AG08396 (cell line): ENCODE data around the gene DYNLL2.
"Not testable (repeated sequence)": the region's sequence is repeated elsewhere in the genome, so short reads cannot be mapped to it uniquely, and the experiment has no call there.

Experiments used
- DNase-seq: peaks from one replicate; pipeline ENCODE4 v3.0.0; 2012; ENCODE audit warnings: low spot score, mixed read lengths

The DYNLL2 gene

DNA sequence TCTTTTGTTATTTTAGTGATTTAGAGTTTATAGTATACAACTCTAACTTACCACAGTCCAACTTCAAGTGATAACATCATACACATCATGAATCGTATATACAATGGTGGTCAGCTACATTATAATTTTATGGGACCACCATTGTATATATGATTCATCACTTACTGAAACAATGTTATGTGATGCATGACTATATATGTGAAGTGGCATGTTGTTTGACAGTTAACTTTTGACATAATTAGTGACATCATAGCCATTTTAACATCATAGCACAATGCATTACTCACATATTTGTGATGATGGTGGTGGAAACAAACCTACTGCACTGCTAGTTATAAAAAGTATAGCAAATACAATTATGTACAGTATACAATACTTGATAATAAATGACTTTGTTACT, 21.9 kb downstream of the DYNLL2 start:
- no peak for DNase-seq

DNA sequence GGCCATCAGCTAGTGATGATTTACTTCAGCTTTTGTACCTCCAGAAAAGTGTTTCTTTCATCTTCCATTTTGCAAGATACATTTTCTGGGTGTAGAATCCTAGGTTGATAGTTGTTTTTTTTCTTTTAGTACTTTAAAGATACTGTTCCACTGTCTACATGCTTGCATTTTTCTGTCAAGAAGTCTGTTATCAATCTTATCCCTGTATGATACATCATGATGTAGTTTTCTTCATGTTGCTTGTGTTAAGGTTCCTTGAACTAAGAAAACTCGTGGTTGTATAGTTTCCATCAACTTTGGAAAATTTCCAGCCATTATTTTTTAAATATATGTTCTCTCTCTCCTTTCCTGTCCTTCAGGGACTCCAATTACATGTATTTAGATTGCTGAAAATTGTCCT, 24.1 kb downstream of the DYNLL2 start:
- no peak for DNase-seq

DNA sequence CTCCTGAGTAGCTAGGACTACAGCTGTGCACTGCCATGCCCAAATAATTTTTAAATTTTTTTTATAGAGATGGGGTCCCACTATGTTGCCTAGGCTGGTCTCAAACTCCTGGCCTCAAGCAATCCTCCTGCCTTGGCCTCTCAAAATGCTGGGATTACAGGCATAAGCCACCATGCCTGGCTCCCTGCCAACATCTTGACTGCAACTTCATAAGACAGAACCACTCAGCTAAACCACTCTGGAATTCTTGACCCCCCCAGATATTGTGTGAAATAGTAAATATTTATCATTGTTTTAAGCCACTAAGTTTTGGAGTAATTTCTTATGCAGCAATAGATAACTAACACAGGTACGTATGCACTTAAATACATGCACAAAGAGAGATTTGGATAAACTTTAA, 26.0 kb downstream of the DYNLL2 start:
- no peak for DNase-seq

DNA sequence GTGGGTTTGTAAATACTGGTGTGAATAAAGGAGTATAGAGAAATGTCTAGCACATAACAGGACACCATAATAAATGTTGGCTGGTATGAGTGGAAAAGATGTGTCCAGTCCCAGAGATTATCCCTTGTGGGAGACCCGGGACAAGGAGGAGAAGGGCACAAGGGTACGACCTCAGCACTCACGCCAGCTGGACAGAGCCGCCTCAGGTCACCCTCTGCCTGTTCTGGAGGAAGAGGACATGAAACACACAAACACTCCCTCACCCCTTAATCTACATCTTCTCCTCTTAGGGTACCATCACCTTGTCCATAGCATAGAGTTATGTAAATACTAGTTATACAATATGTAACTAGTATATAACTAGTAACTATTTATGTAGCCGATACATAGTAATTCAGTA, 26.8 kb downstream of the DYNLL2 start:
- no peak for DNase-seq

DNA sequence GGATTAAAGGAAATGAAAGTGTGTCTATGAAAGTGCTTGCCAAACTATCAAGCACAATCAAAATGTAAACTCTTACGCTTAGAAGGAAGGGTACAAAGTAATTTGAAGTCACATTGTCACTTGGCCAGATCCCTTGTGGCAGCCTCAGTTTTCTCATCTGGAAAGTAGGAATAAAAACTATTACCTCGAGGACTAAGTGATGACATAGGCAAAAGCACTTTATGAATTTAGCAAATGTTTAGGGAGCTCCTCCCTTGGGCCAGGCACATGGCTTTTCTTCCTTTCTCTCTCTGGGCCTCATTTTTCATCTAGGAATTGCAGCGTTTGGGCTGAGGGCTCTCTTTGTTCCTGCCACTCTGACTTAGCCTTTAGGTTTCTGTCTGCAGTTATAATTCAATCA, 28.5 kb downstream of the DYNLL2 start:
- DNase-seq, result no peak

DNA sequence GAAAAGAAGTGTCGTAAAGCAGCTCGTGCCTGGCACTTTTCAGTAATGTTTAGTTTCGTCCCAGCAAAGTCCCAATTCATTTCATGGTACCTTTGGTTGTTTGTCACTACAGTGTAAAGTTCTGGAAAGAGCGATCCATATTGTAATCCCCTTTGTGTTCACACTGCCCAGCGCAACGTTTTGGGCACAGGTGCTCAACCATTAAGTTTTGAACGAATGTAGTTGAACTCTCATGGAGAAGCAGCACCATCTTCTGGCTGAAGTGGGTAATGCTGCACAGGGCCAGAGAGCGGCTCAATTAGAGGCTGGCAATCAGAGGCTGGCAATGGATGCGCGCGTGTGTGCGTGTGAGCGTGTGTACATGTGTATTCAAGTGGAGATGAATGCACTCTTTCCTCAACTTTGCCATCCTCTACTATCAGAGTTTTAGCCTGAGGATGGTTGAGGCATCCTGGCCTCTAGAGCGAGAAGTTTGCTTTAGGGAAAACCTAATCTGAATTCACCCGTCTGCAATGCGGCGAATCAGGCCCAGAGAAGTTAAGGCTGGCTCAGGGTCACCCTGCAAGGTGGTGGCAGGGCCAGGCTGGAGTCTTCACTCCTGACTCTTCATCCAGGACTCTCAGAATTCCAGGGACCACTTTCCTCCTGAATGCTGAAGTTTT, 29.9 kb downstream of the DYNLL2 start:
- DNase-seq, result peak; percentile 76

DNA sequence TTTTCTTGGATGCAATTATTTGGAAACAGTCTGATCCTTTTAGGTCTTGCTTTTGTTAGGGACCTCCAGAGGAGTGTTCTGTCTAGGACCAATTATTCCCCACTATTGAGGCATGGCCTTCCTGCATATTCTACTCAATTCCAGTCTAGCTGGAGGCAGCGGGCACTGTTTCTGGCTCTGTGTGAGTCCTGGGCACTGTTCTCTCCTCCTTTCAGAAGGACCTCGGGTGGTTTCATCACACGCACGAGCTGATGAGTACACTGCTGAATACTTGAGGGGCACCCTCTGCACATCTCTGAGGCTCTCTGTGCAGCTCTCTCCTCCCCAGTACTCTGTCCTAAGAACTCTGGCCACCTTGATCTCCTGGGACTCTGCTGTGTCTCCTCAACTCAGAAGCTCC, 30.7 kb downstream of the DYNLL2 start:
- DNase-seq, result no peak

DNA sequence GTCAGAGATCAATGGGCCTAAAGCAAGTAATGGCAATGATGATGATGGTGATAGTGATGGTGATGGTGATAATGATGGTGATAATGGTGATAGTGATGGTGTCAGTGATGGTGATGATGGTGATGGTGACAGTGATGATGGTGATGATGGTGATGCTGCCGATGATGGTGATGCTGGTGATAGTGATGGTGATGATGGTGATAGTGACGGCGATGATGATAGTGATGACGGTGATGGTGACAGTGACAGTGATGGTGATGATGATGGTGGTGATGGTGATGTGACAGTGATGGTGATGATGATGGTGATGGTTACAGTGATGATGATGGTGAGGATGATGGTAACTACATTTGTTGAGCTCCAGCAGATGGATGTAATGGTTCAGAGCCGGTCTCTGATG, 34.2 kb downstream of the DYNLL2 start:
- DNase-seq, result no peak

DNA sequence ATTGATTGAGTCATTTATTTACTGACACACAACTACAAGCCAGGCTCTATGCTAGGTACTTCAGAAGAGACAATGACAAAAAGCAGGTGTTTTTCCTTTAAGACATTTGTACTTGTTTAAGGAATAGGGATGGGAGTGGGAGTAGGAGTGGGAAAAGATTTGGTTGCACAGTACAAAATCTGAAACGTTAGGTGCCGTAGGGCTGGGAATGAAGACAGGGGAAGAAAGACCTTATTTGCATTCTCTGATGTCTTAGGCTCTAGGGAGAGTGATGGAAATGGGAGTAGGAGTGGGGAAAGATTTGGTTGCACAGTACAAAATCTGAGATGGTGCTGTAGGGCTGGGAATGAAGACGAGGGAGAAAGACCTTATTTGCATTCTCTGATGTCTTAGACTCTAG, 36.3 kb downstream of the DYNLL2 start:
- DNase-seq, result no peak

DNA sequence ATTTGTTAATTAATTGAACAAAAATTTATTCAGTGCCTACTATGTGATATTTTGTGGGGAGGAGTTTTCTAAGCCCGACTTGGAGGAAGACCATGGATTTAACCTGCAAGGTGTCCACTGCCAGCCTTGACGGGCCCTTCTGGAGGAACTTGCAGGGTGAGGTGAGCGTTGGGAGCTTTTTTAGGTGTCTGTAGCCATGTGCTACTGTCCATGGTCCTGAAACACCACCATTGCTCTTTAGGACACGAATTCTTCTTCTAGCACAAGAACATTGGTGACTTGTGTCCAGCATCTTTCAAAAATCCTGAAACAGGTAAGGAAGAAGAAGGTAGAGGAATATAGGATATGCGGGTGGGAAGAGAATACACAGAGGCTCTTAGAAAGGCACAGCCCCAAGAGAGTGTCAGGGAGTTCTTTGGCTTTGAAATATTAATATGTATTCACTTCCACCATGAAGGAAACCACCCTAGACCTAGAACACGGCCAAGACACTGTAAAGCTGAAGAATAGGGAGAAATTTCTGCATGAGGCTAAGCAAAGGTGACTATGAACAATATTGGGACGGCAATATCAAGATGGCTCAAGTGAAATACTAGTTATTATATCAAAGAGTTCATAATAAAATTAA, 37.1 kb downstream of the DYNLL2 start:
- peak; percentile 48 for DNase-seq

DNA sequence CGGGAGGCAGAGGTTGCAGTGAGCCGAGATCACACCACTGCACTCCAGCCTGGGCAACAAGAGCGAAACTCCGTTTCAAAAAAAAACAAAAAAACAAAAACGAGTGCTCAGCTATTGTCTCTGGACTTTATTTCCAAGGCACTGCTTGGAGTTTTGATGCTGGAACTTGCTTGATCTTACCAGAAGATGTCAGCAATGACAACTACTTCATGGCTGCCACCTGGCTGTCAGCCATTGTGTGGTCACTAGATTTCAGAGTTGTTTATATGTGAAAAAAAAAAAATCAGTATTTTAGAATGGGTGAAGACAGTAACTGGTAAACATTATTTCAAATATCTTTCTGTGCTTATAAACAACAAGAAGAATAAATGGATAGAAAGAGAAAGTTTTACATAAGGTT, 38.7 kb downstream of the DYNLL2 start:
- peak; percentile 20 for DNase-seq

DNA sequence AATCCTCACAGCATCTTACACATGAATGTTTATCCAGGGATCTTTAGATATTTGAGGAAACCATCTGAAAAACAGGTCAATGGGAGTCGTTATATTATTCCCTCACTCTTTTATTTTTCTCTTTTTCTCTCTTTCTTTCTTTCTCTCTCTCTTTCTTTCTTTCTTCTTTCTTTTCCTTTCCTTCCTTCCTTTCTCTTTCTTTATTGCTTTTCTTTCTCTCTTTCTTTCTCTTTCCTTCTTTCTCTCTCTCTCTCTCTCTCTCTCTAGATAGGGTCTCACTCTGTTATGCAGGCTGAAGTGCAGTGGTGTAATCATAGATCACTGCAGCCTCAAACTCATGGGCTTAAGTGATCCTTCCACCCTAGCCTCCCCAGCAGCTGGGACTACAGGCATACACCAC, 44.6 kb downstream of the DYNLL2 start:
- no peak for DNase-seq

DNA sequence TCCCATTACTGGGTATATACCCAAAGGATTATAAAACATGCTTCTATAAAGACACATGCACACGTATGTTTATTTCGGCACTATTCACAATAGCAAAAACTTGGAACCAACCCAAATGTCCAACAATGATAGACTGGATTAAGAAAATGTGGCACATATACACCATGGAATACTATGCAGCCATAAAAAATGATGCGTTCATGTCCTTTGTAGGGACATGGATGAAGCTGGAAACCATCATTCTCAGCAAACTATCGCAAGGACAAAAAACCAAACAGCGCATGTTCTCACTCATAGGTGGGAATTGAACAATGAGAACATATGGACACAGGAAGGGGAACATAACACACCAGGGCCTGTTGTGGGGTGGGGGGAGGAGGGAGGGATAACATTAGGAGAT, 49.5 kb downstream of the DYNLL2 start:
- not testable (repeated sequence) for DNase-seq

DNA sequence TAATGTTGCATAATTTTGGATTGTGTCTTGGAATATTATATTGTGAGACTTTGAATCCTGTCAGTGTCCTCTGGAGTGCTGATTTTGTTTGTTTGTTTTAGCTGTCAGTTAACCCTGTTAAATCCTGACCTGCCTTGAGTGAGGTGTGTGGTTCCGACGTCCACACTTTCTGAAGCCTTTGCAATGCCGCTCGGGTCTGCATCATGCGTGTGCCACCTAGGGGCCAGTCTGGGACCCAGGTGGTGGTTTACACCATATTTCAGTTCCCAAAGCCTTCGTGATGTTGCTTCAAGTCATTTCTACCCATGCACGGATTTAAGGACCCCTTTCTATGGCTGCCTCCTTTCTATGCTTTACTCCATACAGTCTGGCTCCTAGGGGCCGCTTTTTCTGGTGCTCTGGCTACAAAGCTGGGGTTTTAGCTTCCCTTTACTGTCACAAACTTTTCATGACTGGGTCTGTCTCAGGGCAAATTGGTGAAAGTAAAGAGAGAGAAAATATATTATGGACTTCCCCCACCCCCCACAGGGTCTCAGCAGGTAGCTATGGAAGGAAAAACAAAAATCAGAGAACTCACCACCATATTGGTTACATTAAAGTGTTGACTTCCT, 53.6 kb downstream of the DYNLL2 start:
- DNase-seq, result no peak

DNA sequence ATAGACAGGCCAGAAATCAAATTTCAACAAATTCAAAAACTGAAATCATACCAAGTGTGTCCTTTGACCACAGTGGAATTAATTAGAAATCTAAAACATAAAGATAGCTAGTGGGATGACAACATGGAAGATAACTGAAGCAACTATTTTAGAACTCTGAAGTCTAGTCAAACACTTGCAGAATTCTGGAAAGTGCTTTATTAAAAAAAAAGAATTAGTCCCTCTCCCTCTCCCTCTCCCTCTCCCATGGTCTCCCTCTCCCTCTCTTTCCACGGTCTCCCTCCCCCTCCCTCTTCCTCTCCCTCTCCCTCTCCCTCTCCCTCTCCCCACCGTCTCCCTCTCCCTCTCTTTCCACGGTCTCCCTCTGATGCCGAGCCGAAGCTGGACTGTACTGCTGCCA, 58.3 kb downstream of the DYNLL2 start:
- no peak for DNase-seq

DNA sequence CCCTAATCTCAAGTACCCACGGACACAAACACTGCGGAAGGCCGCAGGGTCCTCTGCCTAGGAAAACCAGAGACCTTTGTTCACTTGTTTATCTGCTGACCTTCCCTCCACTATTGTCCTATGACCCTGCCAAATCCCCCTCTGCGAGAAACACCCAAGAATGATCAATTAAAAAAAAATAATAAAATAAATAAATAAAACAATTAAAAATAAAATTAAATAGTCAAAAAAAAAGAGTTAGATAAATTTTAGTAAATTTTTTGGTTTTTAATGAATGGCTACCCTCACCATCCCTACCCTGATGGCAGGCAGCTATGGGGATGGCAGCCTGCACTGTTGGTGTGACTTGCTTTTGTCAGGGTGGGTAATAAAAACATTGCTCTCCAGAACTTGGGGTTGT, 60.1 kb downstream of the DYNLL2 start:
- DNase-seq, result not testable (repeated sequence)

DNA sequence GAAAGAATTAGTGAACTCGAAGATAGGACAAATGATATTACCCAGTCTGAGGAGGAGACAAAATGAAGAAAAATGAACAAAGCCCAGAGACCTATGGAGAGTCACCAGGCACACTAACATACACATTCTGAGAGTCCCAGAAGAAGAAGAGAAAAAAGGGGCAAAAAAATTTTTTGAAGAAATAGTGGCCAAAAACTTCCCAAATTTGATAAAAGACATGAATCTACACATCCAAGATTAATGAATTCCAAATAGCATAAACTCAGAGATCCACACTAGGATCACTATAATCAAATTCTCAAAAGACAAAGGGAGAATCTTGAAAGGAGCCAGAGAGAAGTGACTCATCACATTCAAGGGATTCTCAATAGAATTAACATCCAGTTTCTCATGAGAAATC, 61.6 kb downstream of the DYNLL2 start:
- no peak for DNase-seq
